GM12801 (cell line): ENCODE data around the gene ASL.

Experiments used
- TF ChIP-seq, protein P1 (sequence below): IDR thresholded peaks from one replicate; pipeline ENCODE4 v1.5.1; 2011; ENCODE audit warnings: control low read depth; ENCODE audit not compliant: insufficient read length; ENCODE audit errors: extremely low read depth

ASL gene

DNA sequence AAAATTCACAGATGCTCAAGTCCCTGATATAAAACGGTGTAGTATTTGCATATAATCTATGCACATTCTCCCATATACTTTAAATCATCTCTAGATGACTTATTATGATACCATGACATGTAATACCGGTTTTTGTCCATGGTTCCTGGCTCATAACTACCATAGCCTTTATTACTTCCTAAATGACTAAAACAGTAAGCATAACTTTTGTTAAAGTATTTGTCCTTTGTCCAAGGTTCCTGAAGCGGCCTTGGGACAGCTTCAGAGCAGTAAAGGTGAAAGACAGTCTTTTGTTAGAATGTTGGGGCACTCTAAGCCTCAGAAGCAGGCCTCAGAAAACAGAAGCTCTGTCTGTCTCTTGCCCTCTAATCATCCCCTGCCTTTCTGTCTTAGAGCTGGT lies 43.0 kb downstream of the ASL start:
- TF ChIP-seq, protein P1, sequence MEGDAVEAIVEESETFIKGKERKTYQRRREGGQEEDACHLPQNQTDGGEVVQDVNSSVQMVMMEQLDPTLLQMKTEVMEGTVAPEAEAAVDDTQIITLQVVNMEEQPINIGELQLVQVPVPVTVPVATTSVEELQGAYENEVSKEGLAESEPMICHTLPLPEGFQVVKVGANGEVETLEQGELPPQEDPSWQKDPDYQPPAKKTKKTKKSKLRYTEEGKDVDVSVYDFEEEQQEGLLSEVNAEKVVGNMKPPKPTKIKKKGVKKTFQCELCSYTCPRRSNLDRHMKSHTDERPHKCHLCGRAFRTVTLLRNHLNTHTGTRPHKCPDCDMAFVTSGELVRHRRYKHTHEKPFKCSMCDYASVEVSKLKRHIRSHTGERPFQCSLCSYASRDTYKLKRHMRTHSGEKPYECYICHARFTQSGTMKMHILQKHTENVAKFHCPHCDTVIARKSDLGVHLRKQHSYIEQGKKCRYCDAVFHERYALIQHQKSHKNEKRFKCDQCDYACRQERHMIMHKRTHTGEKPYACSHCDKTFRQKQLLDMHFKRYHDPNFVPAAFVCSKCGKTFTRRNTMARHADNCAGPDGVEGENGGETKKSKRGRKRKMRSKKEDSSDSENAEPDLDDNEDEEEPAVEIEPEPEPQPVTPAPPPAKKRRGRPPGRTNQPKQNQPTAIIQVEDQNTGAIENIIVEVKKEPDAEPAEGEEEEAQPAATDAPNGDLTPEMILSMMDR = no peak

DNA sequence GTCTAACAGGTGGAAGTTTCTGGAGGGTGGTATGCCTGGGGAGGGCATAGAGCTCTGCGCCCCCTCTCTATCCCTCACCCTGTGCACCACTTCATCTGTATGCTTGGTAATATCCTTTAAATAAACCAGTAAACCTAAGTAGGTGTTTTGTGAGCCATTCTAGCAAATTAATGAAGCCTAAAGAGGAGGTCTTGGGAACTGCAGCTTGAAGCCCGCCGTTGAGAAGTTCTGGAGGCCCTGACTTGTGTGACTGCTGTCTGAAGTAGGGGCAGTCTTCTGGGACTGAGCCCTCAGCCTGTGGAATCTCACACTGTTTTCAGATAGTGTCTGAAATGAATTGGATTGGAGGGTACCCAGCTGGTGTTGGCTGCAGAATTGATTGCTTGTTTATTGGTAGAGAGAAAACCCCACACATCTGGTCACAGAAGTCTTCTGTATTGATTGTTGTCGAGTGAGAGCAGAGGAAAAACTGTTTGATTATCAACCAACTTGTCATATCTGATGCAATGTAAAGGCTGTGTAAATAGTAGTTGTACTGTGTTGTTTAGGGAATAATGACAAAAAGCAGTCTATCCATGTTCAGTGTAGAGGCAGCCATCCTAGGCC lies 43.7 kb downstream of the ASL start:
- TF ChIP-seq, protein P1 = no peak

DNA sequence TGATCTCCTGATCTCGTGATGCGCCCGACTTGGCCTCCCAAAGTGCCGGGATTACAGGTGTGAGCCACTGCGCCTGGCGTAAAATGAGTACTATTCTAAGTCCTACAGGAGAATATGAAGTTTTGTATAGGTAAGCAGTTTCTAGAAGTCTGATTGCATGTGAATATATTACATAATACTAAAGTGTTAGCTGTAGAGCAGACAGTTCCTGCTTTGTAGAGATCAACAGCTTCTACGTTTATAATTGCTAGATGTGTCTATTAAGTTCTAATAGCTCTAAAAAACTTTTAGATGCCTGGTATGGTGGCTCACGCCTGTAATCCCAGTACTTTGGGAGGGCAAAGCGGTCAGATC lies 47.5 kb downstream of the ASL start:
- TF ChIP-seq, protein P1 = no peak

DNA sequence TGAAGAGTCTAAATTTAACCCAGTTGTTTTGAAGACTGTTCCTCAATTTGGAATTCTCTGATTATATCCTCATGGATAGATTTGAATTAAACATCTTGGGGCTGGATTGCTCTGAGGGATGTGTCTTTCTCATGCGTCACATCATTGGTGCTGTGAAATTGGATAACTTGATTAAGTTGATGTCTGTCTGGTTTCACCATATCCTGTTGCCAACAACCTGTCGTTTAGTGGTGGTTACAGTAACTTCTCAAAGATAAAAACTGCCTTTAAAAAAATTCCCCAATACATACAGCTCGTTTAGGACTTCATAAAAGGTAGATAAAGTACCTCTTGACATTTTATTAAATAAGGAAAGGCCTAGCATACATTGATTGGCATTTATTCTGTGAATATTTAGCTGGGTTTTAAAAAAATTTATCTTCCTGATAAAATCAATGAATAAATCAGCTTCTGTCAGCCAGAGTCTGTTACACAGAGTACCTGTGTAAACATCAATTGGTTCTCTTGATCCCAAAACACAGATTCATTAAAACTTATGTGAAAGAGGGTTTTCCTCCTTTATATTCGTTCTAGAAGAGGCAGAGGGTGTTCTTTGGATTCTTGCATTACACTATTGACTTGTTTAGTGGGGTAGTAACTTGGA lies 49.6 kb downstream of the ASL start:
- TF ChIP-seq, protein P1 = no peak

DNA sequence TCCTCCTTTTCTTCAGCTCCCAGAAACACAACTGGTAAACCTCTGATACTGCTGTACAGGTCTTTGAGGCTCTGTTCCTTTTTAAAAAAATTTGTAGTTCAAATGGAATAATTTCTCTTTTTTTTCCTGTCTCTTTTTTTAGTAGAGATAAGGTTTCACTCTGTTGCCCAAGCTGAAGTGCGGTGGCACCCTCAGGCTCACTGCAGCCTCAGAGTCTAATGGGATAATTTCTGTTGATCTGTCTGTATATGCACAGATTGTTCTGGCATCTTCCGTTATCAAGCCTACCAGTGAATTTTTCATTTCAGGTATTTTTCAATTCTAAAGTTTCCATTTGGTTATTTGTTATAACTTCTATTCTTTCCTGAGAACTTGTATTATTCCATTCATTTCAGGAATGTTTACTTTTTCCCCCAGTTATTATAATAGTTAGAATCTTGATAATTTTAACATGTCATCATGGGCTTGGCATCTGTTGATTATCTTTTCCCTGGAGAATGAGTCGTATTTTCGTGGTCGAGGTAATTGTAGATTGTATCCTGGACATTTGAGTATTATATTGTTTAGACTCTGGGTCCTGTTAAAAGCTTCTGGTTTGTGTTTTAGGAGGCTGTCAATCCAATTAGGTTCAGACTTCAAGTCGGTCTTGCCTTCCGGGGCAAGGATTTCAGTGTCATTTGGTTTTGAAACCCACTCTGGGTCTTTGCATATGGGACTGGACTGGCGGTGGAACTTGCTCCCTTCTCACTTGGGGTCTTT lies 63.6 kb downstream of the ASL start:
- TF ChIP-seq, protein P1 = no peak

GRCh38 chr7:66140924-66141323 lies 65.3 kb downstream of the ASL start:
- TF ChIP-seq, protein P1 = no peak

- TF ChIP-seq, protein P1 = no peak
Measured at GRCh38 chr7:66142334-66142733, 66.7 kb downstream of the ASL start.
